SK-N-SH treated with all-trans-retinoic acid at 6 μM for 48 hours (cell line): ENCODE results near the gene MT1F.

Experiments used
- BACH2 ChIP-seq: fragments of 250-450 bp; sonication (Bioruptor Pico); IDR thresholded peaks from 2 replicates; pipeline ENCODE4 v1.9.0; 2021; ENCODE audit warnings: mild to moderate bottlenecking, borderline replicate concordance
- CREB5 ChIP-seq: fragments of 250-450 bp; sonication (Bioruptor Pico); IDR thresholded peaks from 2 replicates; pipeline ENCODE4 v1.5.1; 2020; ENCODE audit warnings: low read depth, mild to moderate bottlenecking, moderate library complexity
- CSRNP3 ChIP-seq: fragments of 250-450 bp; sonication (Bioruptor Pico); IDR thresholded peaks from 2 replicates; pipeline ENCODE4 v1.5.1; 2021; ENCODE audit warnings: mild to moderate bottlenecking, moderate library complexity
- ESRRG ChIP-seq: fragments of 250-450 bp; sonication (Bioruptor Pico); IDR thresholded peaks from 2 replicates; pipeline ENCODE4 v1.6.1; 2021; ENCODE audit warnings: mild to moderate bottlenecking
- OSR1 ChIP-seq: fragments of 250-450 bp; sonication (Bioruptor Pico); IDR thresholded peaks from 2 replicates; pipeline ENCODE4 v1.8.0; 2022; ENCODE audit warnings: moderate library complexity, mild to moderate bottlenecking, inconsistent platforms
- PATZ1 ChIP-seq: fragments of 250-450 bp; sonication (Bioruptor Pico); IDR thresholded peaks from 2 replicates; pipeline ENCODE4 v1.8.0; 2020; ENCODE audit warnings: mild to moderate bottlenecking, moderate library complexity, borderline replicate concordance
- RARB ChIP-seq: fragments of 250-450 bp; sonication (Bioruptor Pico); IDR thresholded peaks from 2 replicates; pipeline ENCODE4 v1.8.0; 2021; ENCODE audit warnings: mild to moderate bottlenecking, moderate library complexity
- ZFP3 ChIP-seq: fragments of 250-450 bp; sonication (Bioruptor Pico); IDR thresholded peaks from 2 replicates; pipeline ENCODE4 v1.5.0; 2020; ENCODE audit warnings: mild to moderate bottlenecking, moderate library complexity

- no peak for TF ChIP-seq ESRRG (CRISPR knock-in tag)
- no peak for TF ChIP-seq OSR1
- TF ChIP-seq CREB5 (CRISPR knock-in tag), result no peak
- no peak for TF ChIP-seq RARB
- no peak for TF ChIP-seq BACH2 (CRISPR knock-in tag)
- no peak for TF ChIP-seq ZFP3 (CRISPR knock-in tag)
- TF ChIP-seq CSRNP3 (CRISPR knock-in tag), result no peak
- no peak for TF ChIP-seq PATZ1 (CRISPR knock-in tag)
These were observed 31.4 kb downstream of the MT1F start for GRCh38 chr16:56689171-56689570.
